Stimulated activated CD4-positive, alpha-beta T cell treated with anti-CD3 and anti-CD28 coated beads, TNF-alpha, amount 100 ng/mL, for 24 hours (primary cell): ENCODE results near the gene PIEZO1.

ENCODE experiments used
- DNase-seq, 3 experiments: peaks; one replicate each; pipeline ENCODE4 v3.0.0-alpha.2; 2020; ENCODE audit warnings: low read depth in 3 of 3

Gene PIEZO1

DNA sequence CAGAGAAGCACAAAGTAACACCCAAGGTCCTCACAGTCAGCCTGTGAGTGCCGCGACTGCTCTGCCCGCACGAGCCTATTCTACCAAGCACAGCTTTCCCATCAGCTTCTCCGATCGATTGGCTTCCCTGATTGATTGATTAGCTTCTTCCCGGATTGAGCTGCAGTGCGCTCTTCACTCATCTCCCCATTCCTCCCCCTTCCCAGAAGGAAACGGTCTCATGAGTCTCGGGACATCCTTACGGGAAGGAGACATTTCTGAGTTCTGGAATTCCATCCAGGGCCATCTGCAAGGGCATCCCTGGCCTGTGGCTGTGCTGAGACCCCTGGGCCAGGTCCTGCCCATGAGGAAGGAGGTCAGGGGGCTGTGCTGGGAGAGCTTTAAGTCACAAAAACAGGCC lies 18.0 kb downstream of the PIEZO1 start:
- DNase-seq, result no peak

DNA sequence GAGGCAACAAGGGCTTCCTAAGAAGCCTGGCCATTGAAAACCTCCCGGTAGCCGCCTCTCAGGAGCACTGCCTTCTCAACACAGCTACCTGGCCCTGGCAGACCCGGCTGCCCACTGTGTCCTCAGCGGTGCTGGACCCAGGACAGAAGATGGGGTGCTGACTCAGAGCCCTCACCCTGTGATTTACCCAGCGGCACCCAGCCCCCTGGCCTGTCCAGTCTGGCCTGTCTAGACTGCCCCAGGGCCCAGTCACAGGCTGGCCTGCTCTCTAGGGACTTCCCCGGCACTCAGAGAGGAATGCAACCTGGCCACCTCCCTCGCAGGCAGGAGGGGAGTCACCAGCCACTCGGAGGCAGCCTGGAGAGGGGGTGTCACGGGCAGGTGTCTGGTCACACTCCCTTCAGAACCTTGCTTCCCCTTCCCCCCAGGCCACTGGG lies 20.1 kb downstream of the PIEZO1 start:
- no peak for DNase-seq

DNA sequence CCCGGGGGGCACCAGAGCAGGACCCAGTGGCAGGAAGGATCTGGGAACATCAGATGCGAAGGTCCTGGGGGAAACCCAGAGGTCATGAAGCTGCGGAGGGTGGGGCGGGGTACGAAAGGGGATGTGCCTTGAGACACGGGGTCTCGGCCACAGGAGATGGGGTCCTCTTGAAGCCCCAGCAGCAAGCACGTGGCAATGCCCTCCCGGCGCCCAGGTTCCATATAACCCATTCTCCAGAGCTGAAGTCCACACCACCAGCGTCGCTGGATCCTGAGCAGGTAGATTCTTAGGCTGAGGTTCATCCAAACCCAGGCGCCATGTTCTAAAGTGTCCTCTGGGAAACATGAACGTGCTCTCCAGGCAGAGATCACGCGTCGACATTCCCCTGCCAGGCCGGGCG lies 20.9 kb downstream of the PIEZO1 start:
- DNase-seq, result no peak

DNA sequence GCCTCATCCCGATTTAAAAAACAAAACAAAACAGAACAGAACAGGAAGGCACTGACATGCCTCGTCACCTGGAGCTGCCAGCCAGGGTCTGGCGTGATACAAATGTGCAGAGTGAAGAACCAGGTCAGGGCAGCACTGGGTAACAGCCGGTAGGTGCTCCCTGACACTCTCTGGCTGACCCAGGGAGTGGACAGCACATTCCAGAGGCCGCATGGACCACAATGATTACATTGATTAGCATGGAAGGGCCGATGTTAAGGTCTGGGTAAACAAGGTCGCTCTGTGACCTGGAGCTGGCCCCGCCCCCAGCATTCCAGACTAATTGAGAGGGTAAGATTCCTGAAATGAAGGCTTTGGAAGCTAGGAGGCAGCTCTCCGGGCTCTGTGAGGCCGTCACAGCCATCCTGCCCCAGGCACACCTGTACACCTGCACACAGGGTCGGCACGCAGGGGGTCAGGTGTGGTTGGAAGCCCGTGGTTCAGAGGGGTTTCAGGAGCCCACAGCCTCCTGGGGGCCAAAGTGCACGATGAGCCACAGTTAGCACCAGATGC lies 21.4 kb downstream of the PIEZO1 start:
- DNase-seq, result no peak

DNA sequence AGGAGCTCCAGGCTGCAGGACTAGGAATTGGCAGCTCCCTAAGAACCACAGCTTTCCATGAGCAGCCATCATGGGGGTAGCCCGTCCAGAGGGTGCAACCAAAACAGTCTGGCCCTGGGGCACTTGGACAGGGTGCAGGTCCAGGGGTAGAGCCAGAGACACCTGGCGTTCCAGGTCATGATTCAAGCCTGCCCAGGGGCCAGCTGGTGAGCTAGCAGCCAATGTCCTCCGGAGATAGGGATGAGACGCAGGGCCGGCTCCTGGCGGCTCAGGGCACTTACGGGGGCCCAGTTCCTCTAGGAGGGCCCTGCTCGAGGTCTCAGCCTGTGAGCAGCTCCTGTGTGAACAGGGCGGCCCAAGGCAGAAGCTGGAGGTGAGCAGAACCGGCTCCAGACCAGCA lies 22.1 kb downstream of the PIEZO1 start:
- no peak for DNase-seq

DNA sequence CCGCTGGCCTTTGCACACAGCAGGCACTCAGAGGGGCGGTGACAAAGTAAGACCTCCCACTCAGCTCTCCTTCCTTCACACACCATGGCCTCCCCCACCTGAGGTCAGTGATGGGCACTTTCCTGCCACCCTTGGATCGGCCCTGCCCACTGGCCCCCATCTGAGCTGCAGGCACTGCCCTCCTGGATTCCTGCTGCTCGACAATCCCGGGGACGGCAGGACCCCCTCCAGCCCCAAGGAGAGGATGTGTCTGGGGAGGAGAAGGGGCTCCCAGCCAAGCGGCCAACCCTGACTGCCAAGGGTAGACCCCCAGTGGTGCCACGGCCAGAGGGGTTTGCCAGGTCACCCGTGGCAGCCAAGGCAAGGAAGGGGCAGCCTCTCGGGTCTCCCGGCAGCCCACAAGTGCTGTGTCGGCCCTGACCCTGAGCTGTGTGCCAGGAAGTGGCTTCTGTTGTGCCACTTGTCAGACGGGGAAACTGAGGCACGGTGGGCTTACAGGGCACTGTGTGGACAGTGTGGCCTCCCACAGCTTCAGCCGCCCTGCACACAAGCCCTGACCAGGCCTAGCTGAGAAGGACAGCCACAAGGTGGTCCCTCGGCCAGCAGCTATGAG lies 22.7 kb downstream of the PIEZO1 start:
- DNase-seq, result no peak

DNA sequence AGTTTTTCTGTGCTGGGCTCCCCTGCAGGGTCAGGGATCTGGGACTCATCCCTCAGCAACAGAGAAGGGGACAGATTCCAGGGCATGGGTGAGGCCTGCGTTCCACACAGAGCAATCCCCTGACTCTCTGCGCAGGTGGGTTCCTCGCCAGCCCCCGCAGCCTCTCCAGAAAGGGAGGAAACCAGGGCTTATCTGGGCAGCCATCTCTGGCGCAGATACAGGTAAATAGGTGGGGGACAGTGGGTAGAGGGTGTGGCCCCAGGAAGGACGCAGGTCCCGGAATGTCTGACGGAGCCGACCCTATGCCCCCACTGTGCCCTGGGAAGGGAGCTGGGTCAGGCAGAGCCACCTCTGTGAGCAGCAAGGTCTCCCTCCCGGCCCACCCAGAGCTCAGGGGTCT lies 23.2 kb downstream of the PIEZO1 start:
- DNase-seq, result no peak

DNA sequence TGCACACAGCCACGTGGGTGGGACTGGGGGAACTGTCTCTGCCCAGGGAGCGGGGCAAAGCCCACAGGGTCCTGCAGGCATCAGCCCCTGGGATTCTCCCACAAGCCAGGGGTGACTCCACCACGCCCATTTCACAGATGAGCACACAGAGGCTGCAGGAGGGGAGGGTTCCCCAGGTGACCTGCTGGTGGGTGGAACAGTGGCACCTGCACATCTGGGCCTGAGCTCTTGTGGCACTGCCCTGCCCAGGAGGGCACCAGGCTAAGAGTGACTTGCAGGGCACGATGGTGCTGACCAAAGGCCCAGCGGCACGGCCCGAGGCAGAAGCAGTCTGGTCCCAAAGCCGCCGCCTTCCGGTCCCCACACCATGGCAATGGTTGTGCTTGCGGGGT lies 23.9 kb downstream of the PIEZO1 start:
- DNase-seq, result no peak

DNA sequence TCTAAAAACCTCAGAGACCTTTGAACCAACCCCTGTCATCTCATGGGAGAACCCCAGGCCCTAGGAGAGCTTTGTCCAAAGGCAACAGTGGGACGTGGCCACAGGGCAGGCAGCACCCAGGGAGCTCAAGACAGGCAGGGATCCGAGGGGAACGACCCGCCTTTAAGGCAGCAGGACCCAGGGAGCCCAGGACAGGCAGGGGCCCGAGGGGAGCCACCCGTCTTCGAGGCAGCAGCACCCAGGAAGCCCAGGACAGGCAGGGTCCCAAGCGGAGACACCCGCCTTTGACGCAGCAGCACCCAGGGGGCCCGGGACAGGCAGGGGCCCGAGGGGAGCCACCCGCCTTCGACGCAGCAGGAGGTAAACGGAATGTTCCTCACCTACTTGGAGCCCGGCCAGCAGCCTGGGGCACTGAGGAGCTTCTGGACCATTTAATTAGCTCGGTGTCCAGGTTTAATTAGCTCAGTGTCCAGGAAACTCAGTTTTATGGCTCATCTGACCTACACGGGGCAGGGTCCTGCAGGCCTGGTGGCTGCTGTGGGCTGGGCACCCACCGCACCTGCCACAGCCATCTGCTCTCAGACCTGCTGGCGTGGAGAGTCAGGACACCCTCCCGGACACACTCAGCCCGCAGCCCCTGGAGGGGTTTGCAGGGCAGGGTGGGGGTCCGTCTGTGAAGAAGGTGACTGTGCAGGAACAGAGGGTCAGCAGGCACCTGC lies 24.4 kb downstream of the PIEZO1 start:
- no peak for DNase-seq

DNA sequence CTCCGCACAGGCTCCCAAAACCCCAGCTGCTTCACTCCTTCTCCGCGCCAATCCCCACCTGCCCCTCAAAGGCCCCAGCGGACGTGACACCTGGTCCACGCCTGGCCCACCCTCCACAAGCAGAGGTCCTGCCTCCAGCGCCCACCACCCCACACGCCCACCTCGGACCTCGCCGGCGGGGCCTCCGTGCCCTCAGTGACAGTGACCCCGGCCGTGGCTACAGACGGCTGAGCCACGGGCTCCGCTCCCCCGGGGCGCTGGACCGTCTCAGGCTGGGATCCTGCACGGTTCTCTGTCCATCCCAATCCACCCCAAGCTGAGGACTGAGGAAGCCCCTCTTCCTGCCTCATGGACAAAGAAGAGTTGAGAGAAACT lies 25.1 kb downstream of the PIEZO1 start:
- DNase-seq, result no peak

DNA sequence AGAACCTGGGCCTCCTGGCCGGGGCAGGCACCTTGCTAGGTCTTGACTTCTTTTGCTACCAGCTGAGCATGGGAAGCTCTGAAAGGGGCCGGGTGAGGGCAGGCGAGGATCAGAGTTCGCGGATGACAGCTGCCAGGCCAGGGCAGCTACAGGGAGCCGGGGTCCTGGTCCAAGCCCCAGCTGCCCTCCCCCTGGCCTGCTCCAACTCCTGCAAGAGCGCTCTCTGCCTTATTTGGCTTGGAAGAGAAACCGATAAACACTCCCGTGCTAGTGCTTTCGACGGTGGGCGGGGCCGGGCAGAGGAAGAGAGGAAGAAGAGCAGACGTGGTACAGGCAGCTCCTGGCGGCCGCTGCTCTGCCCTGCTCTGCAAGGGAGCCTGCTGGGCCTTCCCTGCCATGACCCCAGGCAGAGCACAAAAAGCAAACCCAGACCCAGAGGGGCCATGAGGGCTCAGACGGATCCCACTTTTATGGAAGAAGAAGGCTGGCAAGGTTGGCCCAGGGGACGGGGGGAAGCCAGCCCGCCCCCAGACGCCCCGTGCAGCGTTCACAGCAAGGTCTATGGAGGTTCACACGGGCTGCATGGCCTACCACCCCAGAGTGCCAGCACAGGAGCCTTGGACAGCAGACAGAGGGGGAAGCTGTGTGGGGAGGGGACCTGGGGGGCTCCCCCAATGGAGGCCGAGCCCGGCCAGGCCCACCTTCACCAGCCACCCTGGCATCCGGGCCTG lies 25.6 kb downstream of the PIEZO1 start:
- DNase-seq, result peak in 2 of 3 experiments; percentile 19 to 38

DNA sequence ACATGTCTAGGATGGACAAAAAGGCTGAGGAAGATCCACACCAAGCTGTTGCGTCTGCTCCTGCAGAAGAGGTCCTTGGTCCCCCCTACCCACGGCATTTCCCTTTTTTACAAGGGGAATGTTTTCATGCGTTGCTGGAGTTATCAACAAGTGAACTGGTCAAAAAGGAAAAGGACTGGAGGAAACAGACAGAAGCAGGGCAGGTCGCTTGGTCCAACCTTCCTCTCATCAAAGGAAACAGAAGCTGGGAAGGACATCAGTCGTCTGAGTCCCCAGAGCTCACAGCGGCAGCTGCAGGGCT lies 26.1 kb downstream of the PIEZO1 start:
- no peak for DNase-seq

DNA sequence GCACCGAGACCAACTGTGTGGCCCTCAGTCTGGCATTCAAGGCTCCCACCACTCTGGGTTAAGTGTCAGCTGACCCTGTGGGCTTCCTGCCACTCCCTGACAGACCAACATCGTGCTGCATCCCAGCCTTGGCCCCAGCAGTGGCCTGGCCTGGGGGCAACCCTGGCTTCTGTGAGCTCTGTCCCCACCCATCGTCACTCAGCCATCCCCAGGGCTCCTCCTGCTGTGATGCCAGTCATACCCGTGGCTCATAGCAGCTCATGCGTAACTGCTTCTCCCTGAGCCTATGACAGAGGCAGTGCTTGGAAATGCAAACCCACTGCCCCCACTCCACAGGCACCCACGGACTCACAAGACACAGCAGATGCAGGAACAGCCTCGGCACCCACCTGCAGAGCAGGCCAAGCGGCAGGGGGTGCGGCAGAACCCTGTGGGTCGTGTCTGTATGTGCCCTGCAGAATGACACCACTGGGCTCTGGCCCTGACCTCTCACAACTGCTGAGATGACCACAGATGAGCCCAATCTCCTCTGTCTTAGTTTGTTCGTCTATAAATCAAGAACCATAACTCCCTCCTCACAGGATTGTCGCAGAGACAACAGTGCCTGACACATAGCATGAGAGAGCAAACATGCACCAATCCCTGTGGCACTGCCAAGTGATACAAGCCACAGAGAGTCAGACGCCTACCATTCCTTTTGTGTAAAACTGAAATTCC lies 26.6 kb downstream of the PIEZO1 start:
- DNase-seq, result no peak

DNA sequence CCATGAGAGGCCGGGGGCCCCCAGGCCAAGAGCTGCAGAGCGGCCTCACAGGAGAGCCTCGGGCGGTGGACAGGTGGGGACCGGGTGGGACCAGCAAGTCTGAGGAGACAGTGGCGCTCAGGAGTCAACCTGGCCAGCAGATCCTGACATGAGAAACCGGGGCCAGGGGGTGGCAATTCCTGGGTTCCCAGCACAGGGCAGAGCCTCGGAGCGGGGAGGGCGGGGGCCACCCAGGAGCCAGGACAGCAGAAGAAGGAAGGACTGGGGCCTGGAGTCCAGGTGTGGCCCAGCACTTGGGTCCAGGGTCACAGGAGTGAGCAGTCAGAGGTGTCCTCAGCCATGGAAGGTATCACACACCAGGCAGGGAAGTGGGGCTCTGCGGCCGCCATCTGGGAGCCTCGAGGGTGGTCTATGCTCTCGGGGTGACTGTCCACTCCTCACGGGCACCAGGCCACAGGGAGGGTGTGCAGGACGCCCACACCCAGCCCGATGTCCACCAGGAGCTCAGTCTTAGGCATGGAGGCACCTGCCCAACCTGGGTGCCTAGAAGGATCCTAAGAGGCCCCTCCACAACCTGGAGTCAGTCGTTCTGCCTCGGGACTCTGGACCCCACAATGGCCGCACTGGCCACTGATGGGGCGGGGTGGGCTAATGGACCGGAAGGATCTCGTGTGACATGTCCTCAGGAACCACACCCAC lies 29.1 kb downstream of the PIEZO1 start:
- no peak for DNase-seq

DNA sequence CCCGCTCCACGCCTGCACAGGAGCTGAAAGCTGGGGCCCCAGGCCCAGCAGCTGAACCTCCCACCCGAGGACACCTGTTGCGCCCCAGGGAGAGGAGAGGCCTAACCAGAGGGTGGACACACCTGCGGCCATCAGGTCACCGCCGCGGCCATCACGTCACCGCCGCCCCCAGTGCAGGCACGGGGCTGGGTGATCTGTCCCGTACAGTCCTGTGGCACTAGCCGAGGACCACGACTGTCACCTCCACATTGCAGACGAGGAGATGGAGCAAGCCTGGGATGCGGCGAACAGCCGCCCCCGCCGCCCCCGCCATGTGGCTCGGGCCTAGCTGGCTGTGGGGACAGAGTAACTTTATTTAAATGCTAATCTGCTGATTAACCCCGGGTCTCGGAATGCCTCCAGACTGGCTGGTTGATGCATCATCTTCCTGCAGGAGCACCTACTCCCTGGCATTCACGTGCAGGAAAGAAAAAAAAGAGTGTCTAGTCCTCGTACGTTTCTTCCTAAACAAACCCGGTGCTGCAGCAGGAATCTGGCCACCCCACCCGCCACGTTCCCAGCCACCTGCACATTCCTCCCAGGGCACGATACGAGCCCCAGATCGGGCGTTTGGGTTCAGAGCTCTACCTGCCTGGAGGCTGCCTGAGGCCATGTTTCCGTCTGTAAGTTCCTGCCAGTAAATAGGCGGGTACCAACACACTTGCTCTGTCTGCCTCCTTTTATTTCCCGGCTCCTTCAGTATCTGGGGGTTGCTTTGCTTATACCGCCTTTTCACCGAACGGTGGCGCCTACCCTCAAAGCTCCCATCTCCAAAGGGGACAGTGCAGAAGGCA lies 29.9 kb downstream of the PIEZO1 start:
- no peak for DNase-seq

DNA sequence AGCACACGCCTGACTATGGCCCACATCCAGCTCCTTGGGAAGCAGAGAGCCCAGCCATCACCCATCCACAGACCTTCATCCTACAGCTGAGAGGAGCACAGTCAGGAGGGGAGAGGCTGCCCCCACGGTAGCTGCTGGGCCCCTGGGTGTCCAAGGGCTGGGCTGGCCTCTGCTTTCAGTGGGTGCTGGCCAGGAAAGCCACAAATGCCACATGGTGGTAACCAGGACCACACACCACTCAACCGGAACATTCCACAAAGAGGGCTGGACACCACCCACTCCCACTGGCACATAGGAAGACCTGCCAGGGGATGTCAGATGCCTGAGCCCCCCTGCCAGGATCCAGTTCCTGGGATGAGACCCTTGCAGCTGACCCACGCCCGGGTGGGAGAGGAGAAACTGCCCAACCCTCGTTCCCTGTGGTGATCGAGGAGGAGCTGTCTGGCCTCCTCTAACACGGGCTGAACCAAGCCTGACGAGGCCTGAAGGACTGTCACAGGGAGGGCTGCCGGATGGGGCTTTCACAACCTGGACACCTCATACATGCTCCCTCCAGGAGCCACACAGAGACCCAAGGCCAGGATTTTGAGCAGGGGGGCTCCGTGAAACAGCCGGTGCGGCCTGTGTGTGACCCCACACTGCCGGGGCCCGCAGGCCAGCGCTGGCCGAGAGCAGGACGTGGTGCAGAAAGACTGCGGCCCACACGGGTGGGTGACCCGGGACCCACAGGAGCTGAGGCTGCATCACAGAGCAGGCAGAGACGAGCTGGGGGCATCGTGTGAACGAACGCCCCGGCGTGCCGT lies 30.7 kb downstream of the PIEZO1 start:
- DNase-seq, result no peak

DNA sequence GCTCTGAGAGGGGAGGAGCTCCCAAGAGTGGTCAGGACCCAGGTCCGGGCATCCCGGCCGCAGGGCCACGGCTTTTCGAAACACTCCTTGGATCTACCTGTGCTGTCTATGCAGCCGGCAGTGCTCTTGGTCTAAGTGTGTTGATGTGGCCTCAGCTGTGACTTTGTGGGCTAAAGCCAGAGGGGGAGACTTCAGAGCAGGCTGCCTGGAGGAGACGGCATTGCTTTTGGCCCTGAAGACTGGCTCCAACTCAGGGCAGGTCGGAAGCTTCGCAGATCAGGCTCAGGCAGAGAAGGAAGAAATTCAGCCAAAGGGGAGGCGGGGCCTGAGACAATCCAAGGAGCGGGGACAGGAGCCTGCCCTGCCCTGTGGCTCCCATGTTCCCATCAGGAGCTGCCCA lies 31.4 kb downstream of the PIEZO1 start:
- DNase-seq, result no peak

DNA sequence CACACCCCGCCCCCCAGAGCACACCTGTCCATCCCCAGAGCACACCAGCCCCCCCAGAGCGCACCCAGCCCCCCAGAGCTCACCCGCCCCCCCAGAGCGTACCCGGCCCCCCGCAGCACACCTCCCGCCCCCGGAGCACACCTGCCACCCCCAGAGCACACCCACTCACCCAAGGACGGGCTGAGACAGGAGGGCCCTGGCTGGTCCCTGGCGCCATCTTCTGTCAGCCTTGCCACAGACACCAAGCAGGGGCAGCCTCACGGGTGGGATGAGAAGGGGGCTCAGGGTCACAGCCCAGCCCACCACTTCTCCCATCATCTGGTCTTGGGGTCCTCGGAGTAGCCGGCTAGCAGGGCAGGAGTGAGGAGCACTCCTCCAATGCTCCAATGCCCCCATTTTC lies 31.8 kb downstream of the PIEZO1 start:
- DNase-seq, result no peak

DNA sequence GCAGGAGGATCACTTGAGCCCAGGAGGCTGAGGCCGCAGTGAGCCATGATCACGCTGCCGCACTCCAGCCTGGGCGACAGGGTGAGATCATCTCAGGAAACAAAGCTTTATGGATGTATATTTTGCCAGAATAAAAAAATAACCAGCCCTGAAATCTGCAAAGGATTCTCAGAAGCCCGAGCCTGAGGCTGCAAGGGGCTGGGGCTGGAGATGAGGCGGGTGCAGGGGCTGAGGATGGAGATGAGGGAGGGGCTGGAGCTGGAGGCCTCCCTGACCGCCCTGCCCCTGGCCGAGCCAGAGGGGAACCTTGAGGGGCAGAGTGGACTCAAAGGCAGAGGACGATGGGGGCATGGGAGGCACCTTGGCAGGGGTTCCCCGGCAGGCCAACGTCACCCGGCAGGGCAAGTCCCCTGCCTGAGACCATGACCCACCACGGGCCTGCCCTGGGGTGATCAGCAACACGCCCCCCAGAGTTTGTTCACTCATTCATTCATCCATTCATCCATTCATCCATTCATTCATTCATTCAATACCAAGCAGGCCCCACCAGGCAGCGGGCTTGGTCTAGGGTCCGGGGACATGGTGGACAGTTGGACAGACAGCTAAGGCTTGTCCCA lies 32.5 kb downstream of the PIEZO1 start:
- DNase-seq, result no peak

DNA sequence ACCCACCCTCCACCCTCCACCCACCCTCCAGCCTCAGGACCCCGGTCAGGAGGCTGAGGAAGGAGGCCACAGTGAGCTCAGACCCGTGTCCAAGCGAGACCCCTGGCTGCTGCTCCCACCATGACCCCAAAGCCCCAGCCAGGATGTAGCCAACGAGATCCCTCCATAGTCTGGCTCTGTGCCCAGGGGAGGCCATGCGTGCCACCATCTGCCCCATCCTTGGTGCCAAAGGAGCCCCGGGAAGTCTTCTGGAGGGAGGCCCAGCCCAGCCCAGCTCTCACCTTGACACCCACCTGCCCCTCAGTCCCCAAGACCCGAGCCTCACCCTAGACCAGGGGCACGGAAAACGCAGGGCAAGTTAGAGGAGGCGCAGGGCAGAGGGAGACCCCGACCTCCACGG lies 34.2 kb downstream of the PIEZO1 start:
- DNase-seq, result no peak
